ENCODE results near the gene RARS1.

Gene RARS1

DNA sequence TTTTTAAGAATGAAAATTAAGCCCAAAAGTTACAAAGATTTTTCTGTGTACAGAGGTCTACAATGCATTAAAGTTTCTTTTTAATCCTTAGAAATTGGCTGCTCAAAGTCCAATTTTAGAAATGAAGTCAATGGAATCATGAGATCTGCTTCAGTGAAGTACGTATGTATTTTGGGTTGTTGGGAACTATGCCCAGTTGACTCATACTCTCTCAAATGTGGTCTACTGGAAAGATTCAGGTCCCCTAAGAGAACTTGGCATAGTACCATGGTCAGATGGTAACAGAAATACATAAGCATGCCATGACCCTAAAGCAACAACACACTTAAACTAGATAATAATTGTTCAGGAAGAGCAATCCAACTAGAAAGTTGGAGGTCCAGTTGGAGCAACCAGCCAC, 65.9 kb downstream of the RARS1 start:
- TF ChIP-seq CTCF (IDR thresholded peaks at IDR 0.05; ENCODE audit: borderline replicate concordance, insufficient read depth, low read depth, low read length), result no peak
- H3K4me3 ChIP-seq (ENCODE audit: low read depth, low read length), result no peak overlapping the region

- no peak for TF ChIP-seq CTCF (IDR thresholded peaks at IDR 0.05; ENCODE audit: borderline replicate concordance, insufficient read depth, low read depth, low read length)
- no peak overlapping the region for H3K4me3 ChIP-seq (ENCODE audit: low read depth, low read length)
Measured at GRCh38 chr5:168553377-168554130, 67.3 kb downstream of the RARS1 start.

DNA sequence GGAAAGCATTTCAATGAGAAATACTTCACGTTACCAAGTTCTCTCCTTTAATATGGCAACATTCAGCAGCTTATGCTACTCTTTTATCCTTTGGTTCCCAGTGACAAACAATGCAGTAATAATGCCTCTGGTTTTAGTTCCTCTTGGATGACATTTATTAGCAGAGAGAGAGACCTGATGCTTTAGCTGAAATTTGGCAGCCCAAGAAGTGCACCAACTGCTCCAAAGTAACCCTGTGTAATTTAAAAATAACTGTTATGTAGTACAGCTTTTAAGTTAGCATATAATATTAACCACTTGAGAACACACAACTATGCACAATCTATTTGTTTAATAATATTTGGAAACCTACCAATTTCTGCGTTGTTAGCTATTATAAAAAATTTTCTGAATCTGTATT, 71.1 kb downstream of the RARS1 start:
- no peak overlapping the region for H3K4me3 ChIP-seq (ENCODE audit: low read depth, low read length)
- TF ChIP-seq CTCF (IDR thresholded peaks at IDR 0.05; ENCODE audit: borderline replicate concordance, insufficient read depth, low read depth, low read length), result no peak

GRCh38 chr5:168562279-168562678, 76.0 kb downstream of the RARS1 start:
- H3K4me3 ChIP-seq (ENCODE audit: low read depth, low read length), result no peak overlapping the region
- TF ChIP-seq CTCF (IDR thresholded peaks at IDR 0.05; ENCODE audit: borderline replicate concordance, insufficient read depth, low read depth, low read length), result no peak

GRCh38 chr5:168563959-168564358, 77.7 kb downstream of the RARS1 start:
- no peak overlapping the region for H3K4me3 ChIP-seq (ENCODE audit: low read depth, low read length)
- TF ChIP-seq CTCF (IDR thresholded peaks at IDR 0.05; ENCODE audit: borderline replicate concordance, insufficient read depth, low read depth, low read length), result no peak

GRCh38 chr5:168568738-168569137, 82.5 kb downstream of the RARS1 start:
- TF ChIP-seq CTCF (IDR thresholded peaks at IDR 0.05; ENCODE audit: borderline replicate concordance, insufficient read depth, low read depth, low read length), result no peak
- no peak overlapping the region for H3K4me3 ChIP-seq (ENCODE audit: low read depth, low read length)
